MG63 (cell line): ENCODE measurements around the gene ETV6. TPM values are rescaled to one million over a fixed set of nuclear protein-coding genes. Genes with fewer than 3 reads are reported as not detected.

Source experiments
- DNase-seq: peaks from one replicate; pipeline ENCODE4 v3.0.0-alpha.2; 2020
- H3K27me3 ChIP-seq: fragments of 250-450 bp; sonication (Bioruptor Pico); 2 replicates; pipeline ENCODE4 v1.5.1; 2020; ENCODE audit warnings: mild to moderate bottlenecking, moderate library complexity
- H3K36me3 ChIP-seq: fragments of 250-450 bp; sonication (Bioruptor Pico); 2 replicates; pipeline ENCODE4 v1.5.1; 2020; ENCODE audit warnings: mild to moderate bottlenecking, moderate library complexity
- H3K4me3 ChIP-seq: fragments of 250-450 bp; sonication (Bioruptor Pico); 2 replicates; pipeline ENCODE4 v1.5.1; 2020; ENCODE audit warnings: mild to moderate bottlenecking, moderate library complexity
- H3K9me3 ChIP-seq: fragments of 250-450 bp; sonication (Bioruptor Pico); 2 replicates; pipeline ENCODE4 v1.5.1; 2020; ENCODE audit warnings: mild to moderate bottlenecking, moderate library complexity
- total RNA-seq: library from RNA; depleted of rRNA; stranded (reverse); fragments of >200 nt; shearing (Covaris generic); gene quantifications from 2 replicates; pipeline ENCODE4 v1.2.3, GENCODE V29; 2014; ENCODE audit warnings: low replicate concordance

The ETV6 gene
- total RNA-seq, 1 experiment from 2014 or later, result 3.0 TPM

GRCh38 chr12:11885261-11886038, 236.0 kb downstream of the ETV6 start:
- Histone ChIP-seq H3K36me3 (peaks cover 10% of the 10 kb centered on the region; the same call in 1 of the 2 replicates), H3K4me3 (no peak overlapping the region), H3K27me3 (no peaks in the 10 kb centered on the region), H3K9me3 (no peaks in the 10 kb centered on the region)
- DNase-seq, result no peak

GRCh38 chr12:11886339-11886738, 236.9 kb downstream of the ETV6 start:
- Histone ChIP-seq H3K36me3 (peaks cover 10% of the 10 kb centered on the region; the same call in 1 of the 2 replicates), H3K27me3 (no peaks in the 10 kb centered on the region), H3K9me3 (no peaks in the 10 kb centered on the region), H3K4me3 (no peak overlapping the region)
- DNase-seq, result no peak

- Histone ChIP-seq H3K36me3 (peaks cover 10% of the 10 kb centered on the region; the same call in 1 of the 2 replicates), H3K4me3 (no peak overlapping the region), H3K27me3 (no peaks in the 10 kb centered on the region), H3K9me3 (no peaks in the 10 kb centered on the region)
- no peak for DNase-seq
Measured at GRCh38 chr12:11888029-11888428, 238.6 kb downstream of the ETV6 start.

GRCh38 chr12:11891346-11891745, 241.9 kb downstream of the ETV6 start:
- Histone ChIP-seq H3K27me3 (no peaks in the 10 kb centered on the region), H3K9me3 (no peaks in the 10 kb centered on the region), H3K4me3 (no peak overlapping the region), H3K36me3 (peaks cover 8% of the 10 kb centered on the region; the same call in 1 of the 2 replicates)
- no peak for DNase-seq

GRCh38 chr12:11891754-11892386, 242.4 kb downstream of the ETV6 start:
- peaks cover 4% of the 10 kb centered on the region; the same call in 1 of the 2 replicates for H3K36me3 ChIP-seq
- H3K4me3 ChIP-seq, result no peak overlapping the region
- no peak for DNase-seq
- no peaks in the 10 kb centered on the region for H3K9me3 ChIP-seq
- H3K27me3 ChIP-seq, result no peaks in the 10 kb centered on the region

- Histone ChIP-seq H3K4me3 (no peak overlapping the region), H3K27me3 (no peaks in the 10 kb centered on the region), H3K36me3 (no peaks in the 10 kb centered on the region), H3K9me3 (no peaks in the 10 kb centered on the region)
- DNase-seq, result no peak
Measured at GRCh38 chr12:11893998-11894397, 244.5 kb downstream of the ETV6 start.

- Histone ChIP-seq H3K4me3 (no peak overlapping the region), H3K27me3 (no peaks in the 10 kb centered on the region), H3K9me3 (no peaks in the 10 kb centered on the region), H3K36me3 (no peaks in the 10 kb centered on the region)
- no peak for DNase-seq
Measured at GRCh38 chr12:11894890-11895289, 245.4 kb downstream of the ETV6 start.

GRCh38 chr12:11895421-11896078, 246.1 kb downstream of the ETV6 start:
- no peak for DNase-seq
- no peaks in the 10 kb centered on the region for H3K36me3 ChIP-seq
- H3K9me3 ChIP-seq, result no peaks in the 10 kb centered on the region
- no peak overlapping the region for H3K4me3 ChIP-seq
- H3K27me3 ChIP-seq, result no peaks in the 10 kb centered on the region

- no peak overlapping the region for H3K4me3 ChIP-seq
- DNase-seq, result no peak
- no peaks in the 10 kb centered on the region for H3K27me3 ChIP-seq
- no peaks in the 10 kb centered on the region for H3K36me3 ChIP-seq
- H3K9me3 ChIP-seq, result no peaks in the 10 kb centered on the region
Measured at GRCh38 chr12:11896417-11896929, 247.0 kb downstream of the ETV6 start.

GRCh38 chr12:11897923-11898322, 248.4 kb downstream of the ETV6 start:
- no peaks in the 10 kb centered on the region for H3K36me3 ChIP-seq
- H3K4me3 ChIP-seq, result no peak overlapping the region
- DNase-seq, result no peak
- H3K27me3 ChIP-seq, result no peaks in the 10 kb centered on the region
- no peaks in the 10 kb centered on the region for H3K9me3 ChIP-seq

- no peak for DNase-seq
Measured at GRCh38 chr12:11901701-11902524, 252.4 kb downstream of the ETV6 start.

GRCh38 chr12:11902525-11902875, 253.0 kb downstream of the ETV6 start:
- peaks cover 4% of the 10 kb centered on the region; the same call in 1 of the 2 replicates for H3K9me3 ChIP-seq
- DNase-seq, result no peak
- no peak overlapping the region for H3K4me3 ChIP-seq
- no peaks in the 10 kb centered on the region for H3K27me3 ChIP-seq
- no peaks in the 10 kb centered on the region for H3K36me3 ChIP-seq

More at GRCh38 chr12:11901701-11902524, 252.4 kb downstream of the ETV6 start:
- Histone ChIP-seq H3K4me3 (no peak overlapping the region), H3K27me3 (no peaks in the 10 kb centered on the region), H3K9me3 (no peaks in the 10 kb centered on the region), H3K36me3 (no peaks in the 10 kb centered on the region)

GRCh38 chr12:11904124-11904523, 254.7 kb downstream of the ETV6 start:
- Histone ChIP-seq H3K27me3 (no peaks in the 10 kb centered on the region), H3K4me3 (no peak overlapping the region), H3K9me3 (peaks cover 7% of the 10 kb centered on the region; the same call in 1 of the 2 replicates), H3K36me3 (no peaks in the 10 kb centered on the region)
- DNase-seq, result no peak

GRCh38 chr12:11905534-11905933, 256.1 kb downstream of the ETV6 start:
- Histone ChIP-seq H3K27me3 (no peaks in the 10 kb centered on the region), H3K36me3 (no peaks in the 10 kb centered on the region), H3K9me3 (peaks cover 7% of the 10 kb centered on the region; the same call in 1 of the 2 replicates), H3K4me3 (no peak overlapping the region)
- DNase-seq, result no peak

- Histone ChIP-seq H3K9me3 (peaks cover 7% of the 10 kb centered on the region; the same call in 1 of the 2 replicates), H3K36me3 (no peaks in the 10 kb centered on the region), H3K27me3 (no peaks in the 10 kb centered on the region), H3K4me3 (no peak overlapping the region)
- DNase-seq, result no peak
Measured at GRCh38 chr12:11906286-11906935, 256.9 kb downstream of the ETV6 start.

- H3K36me3 ChIP-seq, result no peaks in the 10 kb centered on the region
- H3K4me3 ChIP-seq, result no peak overlapping the region
- no peak for DNase-seq
- peaks cover 7% of the 10 kb centered on the region; the same call in 1 of the 2 replicates for H3K9me3 ChIP-seq
- H3K27me3 ChIP-seq, result no peaks in the 10 kb centered on the region
Measured at GRCh38 chr12:11907625-11908024, 258.2 kb downstream of the ETV6 start.
